AML-193 (cell line): ENCODE results near the gene SLC22A6.

Source experiments
- DNase-seq, 2 experiments: peaks; one replicate each; lab custom pipeline; 2025; lab: John Stamatoyannopoulos, UW

SLC22A6 gene, protein sequence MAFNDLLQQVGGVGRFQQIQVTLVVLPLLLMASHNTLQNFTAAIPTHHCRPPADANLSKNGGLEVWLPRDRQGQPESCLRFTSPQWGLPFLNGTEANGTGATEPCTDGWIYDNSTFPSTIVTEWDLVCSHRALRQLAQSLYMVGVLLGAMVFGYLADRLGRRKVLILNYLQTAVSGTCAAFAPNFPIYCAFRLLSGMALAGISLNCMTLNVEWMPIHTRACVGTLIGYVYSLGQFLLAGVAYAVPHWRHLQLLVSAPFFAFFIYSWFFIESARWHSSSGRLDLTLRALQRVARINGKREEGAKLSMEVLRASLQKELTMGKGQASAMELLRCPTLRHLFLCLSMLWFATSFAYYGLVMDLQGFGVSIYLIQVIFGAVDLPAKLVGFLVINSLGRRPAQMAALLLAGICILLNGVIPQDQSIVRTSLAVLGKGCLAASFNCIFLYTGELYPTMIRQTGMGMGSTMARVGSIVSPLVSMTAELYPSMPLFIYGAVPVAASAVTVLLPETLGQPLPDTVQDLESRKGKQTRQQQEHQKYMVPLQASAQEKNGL

DNA sequence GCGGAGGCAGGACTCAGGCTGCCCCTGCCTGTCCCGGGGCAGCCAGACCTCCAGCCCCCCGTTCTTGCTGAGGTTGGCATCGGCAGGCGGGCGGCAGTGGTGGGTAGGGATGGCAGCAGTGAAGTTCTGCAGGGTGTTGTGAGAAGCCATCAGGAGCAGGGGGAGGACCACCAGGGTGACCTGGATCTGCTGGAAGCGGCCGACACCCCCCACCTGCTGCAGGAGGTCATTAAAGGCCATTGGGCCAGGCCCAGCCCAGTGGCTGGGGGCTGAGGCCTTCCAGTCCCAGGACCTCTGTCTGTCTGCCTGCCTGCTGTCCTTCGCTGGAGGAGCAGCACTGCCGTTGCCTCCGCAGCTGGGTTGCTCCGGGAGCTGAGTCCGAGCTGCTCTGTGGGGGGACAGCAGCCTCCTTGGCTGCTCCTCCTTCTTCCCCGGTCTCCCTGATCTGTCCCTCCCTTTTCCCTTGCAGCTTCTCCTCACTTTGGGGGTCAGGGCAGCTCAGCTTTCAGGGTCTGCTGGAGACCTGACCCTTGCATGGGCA, at the start of gene SLC22A6:
Gene SLC22A6, minus strand, starts transcription at position 517 of the 541 bp plus-strand sequence. Its CDS starts 277 bp downstream, at position 240.
- no peak for DNase-seq

DNA sequence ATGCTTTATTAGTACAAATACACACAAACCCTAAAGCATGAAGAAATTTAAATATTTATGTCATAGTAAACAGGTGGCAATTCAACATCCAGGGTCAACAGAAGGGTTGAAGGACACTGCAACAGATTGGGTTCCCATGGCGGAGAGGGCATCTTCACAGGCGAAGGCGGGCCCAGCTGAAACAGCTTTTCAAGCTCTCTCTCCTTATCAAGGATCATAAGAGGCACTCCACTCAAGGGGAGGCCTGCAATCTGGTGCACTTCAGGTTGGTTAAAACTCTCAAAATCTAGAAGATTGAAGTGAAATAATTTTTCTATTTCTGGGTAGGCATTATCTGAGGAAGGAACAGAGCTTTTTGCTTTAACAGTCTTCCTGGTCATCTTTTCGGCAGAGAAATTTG, 47.7 kb upstream of the SLC22A6 start:
- no peak for DNase-seq

DNA sequence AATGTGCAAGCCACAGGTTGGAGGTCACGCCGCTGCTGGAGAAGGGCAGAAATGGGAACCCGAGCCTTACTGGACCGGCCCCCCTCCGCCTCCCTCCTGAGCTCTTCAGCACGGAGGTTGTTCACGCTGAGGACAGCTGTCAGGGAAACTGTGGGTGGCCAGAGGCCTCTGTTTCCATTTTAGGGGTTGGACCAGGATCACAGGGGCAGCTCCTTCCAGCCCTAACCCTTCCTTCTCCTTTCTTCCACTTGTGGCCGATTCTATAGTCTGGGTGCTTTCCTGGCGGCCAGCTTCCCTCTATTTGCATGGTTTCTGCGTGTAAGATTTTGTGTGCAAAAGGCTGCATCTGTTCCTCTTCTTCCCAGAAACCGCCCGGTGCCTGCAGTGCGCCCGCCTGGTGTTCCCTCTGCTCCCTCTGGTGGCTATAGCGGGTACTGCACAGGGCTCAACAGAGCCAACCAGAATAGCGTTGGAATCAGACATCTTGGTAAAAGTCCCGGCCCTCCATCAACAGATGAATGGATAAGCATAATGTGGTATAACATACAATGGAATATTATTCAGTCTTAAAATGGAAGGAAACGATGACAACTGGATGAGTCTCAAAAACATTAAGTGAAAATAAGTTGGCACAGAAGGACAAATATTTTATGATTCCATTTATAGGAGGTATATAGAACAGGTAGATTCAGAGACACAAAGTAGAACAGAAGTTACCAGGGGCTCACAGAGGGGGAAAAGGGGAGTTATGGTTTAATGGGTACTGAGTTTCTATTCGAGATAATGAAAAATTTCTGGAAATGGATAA, 39.3 kb upstream of the SLC22A6 start:
- peak; percentile 65 to 72 for DNase-seq

DNA sequence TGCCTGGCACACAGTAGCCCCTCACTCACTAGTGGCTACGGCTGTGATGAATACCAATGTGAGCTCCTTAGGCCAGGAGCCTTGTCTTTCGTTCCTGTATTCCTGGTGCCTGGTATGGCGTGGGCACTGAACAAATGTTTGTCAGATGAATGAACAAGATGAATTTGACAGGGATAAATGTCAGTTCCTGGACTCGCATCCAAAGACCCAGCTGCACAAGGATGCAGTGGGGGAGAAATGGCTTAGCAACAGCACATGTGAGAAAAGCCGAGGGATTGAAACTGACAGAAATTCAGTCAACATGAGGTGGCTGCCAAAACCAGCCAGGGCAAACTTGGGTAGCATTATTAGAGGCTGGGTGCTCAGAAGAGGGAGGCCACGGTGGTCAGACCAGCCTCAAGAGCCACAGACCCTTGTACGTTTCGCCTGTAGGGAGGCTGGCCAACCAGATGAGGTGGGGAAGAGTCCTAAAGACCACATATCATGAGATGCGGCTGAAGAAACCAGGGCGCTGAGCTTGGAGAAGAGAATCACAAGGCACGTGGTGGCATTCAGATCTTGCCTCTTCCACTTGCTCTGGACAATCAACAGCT, 38.6 kb upstream of the SLC22A6 start:
- DNase-seq, result no peak

DNA sequence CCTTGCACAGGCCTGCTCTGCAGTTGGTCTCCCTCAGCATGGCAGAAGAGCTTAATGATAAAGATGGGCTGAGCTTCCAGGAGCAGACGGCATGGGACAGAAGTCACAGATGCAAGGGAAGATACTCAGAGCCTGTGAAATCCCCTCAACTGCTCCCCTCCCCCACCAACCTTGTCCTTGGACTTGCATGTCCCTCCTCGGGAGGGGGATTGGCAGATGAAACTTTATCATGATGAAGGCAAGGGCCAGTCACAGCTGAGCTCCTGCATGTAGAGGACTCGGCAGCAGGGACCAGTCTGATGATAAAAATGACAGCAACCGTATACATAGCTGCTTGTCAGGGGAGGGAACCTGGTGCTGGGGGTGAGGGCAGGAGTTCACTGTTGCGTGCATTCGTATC, 37.7 kb upstream of the SLC22A6 start:
- DNase-seq, result no peak

DNA sequence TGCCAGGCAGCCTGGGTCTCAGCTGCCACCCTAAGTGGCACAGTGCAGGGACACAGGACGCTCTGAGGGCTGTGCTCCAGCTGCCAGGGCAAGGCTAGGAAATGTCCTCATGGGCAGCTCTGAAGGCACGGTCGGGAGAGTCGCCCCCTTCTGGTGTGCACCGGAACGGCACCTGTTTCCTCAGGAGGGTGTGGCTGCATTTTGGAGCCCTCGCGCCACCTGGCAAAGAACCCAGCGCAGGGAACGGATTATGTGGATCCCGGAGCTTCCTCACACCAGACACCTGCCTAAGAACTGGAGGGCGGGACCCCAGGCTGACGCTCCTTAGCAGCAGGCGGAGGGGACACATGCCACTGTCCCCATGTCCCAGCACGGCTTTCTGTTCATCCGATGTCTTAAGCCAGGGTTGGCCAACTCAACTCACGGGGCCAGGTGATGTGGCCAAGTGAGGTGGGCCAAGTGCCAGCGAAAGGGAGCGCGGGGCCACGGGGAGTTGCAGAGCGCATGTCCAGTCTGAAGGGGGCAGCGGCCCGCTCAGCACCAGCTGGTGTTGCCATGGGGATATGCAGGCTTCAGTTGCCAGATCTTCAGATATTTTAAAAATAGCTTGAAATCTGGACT, 36.0 kb upstream of the SLC22A6 start:
- DNase-seq, result no peak

DNA sequence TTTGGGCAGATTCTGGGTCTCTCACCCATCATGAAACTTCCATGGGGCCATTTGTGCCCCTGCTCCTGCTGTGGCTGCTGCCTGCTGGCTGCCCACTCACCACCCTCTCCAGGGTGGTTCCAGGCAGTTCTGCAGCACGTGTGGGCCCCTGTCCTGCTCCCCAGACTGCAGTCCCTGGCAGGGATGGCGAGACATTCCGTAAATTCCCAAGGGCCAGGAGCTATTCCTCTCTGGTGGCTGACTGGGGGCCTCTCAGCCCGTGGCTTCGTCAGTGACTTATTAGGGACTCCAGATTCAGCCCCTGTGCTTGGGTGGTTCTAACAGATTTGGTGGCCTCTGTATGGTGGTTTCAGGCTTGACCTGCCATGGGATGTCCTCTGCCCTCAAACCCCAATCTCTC, 34.7 kb upstream of the SLC22A6 start:
- no peak for DNase-seq

DNA sequence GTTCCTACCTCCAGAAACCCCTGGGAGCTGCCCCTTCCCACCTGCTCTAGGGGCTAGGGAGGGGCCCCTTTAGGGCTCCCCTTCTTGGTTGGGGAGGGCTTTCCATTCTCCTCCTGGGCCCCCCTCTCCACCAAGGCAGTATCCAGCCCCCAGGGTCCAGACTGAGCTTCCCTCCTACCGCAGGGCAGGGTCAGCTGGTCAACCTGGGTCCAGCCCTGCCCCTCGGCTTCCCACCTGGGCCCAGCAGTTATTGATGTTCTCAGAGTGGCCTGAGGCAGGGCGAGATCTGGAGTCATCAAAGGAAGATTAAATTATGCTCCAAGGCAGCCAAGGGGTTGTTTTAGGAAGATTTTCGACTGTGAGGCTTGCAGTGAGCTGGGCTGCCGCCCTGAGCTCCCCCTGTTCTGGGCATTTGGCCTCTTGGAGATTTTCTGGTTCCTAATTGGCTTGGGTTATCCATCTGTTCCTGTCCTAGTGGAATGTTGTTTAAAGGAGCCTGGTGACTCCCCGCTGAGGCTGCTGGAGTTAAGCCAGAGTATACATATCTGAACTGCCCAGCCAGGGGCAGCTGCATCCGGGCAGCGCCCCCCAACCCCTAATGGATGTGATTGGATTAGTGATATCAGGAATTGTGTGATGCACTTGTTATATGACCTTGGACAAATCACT, 32.7 kb upstream of the SLC22A6 start:
- no peak for DNase-seq

DNA sequence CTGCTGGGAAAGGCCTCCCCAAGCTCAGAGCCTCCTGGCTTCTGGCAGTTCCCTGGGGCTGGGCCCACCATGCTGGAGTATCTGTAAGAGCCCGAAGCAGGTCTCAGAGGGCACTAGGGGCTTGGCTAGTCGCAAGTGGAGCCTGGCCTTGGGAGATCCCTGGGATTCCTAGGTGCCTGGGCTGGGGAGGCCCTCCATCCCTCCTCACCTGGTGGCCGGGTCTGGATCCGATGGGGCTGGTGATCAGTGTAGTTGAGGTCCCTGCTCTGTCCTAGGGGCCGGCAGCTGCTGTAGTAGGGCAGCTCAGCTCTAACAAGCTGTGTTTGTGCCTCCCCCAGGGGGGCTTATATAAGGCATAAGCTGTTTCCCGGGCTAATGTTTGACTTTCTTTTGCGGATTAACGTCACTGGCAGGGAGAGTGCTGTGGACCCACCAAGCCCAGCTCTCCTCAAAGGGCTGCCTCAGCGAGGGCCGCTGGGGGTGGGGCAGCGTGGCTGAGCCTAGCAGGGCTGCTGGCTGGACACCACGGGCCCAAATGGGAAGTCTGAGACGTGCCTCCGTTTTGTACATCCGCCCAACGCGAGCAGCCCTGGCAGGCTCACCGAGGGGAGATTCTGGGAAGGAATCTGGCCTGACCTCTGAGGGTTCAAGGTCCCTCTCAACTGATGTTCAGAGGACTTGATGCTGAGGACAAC, 30.9 kb upstream of the SLC22A6 start, which contains the start of gene SLC22A8:
Gene SLC22A8, minus strand, starts transcription at position 321 of the 695 bp plus-strand sequence. CDS start 883 bp downstream, outside the sequence.
- DNase-seq, result no peak

DNA sequence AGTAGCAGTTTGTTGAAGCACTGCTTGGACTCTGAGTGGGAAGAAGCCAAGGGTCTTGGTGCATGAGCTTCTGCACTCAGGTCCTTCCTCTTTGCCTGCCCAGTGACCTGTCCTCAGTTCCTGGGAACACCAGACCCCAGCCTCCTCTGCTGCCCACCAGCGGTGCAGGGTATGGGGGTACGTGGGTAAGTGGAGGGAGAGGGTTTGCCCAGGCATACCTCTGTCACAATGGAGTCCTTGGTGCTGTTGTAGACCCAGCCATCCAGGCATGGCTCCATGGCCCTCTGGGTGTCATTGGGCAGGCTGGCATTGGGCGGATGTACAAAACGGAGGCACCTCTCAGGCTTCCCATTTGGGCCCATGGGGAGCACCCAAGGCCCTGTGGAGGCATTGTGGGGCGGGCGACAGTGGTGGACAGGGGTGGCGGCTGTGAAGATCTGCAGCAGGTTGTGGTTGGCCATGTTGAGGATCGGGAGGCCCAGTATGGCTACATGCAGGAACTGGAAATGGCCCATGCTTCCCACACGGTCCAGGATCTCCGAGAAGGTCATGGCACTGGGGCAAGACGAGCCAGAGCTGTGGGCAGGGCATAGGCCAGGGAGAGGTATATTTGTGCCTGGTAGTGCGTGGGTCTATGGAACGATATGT, 29.8 kb upstream of the SLC22A6 start:
- no peak for DNase-seq

DNA sequence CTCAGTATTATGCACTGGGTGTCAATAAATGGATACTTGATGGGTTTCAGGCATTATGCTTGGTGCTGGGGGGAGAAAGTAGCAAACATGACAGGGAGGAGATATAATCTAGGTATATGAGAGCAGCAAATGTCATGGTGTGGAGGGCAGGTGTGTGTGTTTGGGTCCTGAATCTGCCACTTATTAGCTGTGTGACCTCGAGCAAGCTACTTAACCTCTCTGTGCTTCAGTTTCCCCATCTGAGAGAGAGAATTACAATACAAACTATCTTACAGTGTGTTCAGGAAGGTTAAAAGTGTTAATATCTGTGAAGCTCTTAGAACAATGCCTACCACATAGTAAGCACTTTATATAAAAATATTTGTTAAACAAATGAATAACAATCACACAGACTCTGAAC, 28.1 kb upstream of the SLC22A6 start:
- no peak for DNase-seq

DNA sequence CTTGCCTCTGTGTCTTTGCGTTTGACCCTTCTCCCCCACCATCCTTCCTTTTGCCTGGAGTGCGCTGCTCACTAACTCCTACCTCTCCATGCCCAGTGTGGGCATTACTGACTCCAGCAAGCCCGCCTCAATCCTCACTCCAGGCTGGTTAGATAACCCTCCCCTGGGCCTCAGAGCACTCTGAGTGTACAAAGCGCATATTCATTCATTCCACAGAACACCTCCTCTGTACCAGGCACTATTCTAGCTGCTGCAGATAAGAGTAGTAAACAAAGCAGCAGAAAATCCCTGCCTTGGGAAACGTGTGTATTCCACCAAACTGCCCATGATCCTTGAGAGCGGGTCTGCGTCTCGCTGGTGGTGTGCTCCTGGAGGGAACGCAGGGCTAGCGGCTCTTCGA, 27.7 kb upstream of the SLC22A6 start:
- no peak for DNase-seq

DNA sequence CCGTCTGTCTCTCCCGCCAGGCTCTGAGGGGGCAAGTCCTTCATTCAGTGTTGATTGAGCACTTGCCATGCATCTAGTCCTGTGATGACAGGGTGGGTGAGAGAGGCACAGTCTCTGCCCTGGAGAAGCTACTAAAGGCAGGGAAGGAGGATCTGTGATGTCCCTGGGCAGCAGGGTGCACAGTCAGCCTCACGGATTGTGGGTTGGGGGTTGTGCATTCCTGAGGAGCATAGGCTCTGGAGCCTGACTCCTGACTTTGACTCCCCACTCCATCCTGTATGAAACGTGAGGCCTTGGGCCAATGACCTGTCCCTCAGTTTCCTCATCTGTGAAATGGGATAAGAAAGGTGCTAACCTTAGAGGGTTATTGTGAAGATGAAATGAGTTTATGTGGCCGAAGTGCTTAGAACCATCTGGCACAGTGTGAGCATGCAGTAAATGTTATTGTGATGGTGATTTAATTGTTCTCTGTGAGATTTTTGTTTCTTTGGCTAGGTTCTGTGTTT, 26.2 kb upstream of the SLC22A6 start:
- DNase-seq, result no peak

DNA sequence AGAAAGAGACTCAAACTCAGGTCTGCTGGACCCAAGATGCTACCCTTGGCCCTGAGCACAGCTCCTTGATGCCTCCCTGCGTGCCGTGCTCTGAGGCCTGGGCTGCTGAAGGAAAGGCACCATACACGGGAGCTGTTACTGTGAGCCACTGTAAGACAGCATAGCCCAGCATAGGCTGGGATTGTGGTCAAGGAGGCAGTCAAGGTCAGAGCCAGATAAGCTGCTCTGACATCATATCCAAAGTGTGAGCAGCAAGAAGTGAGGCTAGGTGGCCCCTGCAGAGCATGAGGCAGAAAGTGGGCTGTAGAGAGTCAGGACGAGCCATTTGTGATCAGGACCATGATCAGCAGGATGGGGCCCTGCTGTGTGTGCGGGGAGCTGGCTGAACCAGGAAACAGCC, 23.2 kb upstream of the SLC22A6 start:
- no peak for DNase-seq

DNA sequence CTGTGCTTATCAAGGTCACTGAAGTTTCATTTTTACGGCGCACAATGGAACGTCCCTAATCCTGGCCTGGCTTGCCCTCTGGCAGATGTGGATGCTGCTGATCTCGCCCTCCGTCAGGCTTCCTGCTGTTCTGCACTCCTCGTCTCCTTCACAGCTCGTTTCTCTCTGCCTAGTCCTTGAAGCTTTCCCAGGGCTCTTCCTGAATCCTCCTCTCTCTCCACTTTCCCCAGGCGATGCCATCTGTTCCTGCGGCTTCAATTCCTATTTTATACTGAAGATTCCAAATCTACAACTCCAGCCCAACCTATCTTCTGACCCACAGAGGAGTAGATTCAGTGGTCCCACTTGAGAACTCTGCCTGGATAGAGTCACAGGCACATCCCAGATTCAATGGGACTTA, 16.7 kb upstream of the SLC22A6 start:
- no peak for DNase-seq

DNA sequence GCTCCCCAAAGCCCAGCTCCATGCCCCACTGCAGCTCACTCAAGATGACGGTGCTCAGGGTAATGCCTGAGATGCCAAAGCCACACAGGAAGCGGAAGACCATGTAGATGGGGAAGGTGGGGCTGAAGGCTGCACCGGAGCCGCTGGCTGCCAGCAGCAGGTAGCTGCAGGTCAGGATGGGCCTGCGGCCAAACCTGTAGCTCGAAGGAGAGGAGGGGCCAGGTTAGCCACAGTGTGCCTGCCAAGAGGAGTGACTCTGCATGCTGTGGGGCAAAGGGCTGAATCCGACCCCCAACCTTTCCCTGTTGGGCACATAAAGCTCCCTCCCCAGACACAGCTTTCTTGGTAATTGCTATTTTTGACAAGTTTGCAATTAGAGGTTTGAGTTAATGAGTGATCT, 14.9 kb upstream of the SLC22A6 start:
- no peak for DNase-seq

DNA sequence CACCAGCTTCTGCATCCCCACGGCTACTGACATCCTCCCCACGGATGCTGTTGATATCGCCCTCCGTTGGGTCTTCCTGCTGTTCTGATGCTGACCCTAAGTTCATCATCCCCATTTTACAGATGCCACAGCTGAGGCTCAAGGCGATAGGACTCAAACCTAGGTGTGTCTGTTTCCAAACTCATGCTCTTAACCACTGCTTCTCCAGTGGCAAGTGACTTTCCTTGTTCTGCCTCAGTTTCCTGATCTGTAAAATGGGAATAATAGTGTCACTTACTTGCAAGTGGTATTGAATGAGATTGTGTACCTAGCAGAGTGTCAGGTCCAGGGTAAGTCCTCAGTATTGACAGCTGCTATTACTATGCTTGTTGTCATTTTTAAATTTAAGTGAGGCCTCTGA, 14.4 kb upstream of the SLC22A6 start:
- DNase-seq, result no peak

DNA sequence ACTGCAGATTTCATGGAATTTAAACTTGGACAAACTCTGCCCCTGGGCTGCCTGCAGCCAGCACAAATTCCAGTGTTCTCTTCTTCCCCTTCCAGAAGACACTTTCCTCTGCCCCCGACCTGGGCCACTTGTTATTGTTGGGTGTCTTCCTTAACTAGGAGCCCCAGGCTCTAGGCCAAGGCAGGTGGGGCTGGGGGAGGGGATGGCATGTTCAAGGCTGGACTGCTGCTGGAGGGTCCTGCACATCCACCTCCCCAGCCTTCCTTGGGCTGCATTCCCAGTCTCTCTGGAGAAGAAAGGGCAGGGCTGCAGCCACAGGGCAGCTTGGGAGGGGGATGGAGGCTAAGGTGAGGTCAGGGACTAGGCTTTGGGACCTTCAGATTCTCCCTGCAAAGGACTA, 11.5 kb upstream of the SLC22A6 start:
- no peak for DNase-seq

DNA sequence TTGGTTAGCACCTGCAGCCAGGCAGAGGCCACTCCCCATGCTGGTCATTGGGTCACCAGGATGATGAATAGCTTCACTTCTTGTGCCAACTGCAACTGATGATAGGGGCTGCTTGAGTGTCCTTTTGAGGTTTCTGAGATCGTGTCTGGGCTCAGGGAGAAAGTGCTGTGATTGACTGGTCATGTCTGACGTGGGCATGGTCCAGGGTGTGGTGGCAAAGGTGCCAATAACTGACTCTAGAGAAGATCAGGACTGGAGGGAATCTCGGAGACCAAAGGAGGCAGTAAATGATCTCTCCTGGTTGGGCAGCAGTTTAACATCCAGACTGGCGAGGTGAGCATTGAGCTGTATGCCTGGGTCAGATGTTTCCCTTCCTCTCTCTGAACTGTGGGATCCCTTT, 10.0 kb upstream of the SLC22A6 start:
- no peak for DNase-seq

DNA sequence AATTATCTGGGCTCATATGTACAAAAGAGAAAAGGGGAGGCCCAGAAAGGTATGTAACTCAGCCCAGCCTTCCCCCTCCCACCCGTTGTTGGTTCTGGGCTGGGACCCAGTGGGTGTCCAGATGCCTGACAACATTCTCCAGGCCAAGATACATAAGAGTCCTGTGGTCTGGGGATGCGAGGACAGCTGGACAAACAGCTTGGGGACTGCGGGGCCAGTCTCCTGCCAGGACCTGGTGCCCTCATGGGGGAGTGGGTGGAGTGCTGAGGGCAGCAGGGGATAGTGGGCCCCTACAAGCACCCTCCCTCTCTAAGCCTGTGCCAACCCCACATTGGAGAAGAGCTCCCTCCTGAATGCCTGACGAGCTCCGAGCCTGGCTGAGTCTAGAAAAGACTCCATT, 3.5 kb upstream of the SLC22A6 start:
- DNase-seq, result no peak
